ENCODE results near the gene SLC2A9.

SLC2A9 gene

DNA sequence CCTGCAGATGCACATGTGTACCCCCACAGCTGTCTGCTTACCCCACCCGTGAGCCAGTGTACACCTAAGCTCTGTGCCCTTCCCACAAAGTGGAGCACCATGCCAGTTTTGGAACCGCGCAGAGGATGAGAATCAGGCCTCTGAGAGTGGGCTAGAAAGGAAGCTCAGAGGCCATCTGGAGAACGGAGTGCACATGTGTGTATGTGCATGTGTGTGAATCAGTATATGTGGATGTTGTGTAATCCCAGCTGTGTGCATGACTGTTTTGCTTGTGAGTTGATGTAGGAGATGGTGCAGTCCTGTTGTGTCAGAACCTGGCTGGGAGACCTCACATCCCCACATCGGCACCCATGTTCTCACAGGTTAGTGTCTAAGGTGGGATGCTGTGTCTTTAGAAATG lies 146.9 kb downstream of the SLC2A9 start:
- ChIA-PET CTCF (no interaction called here), POLR2A (no interaction called here)
- TF ChIP-seq FOXA1 (IDR thresholded peaks at IDR 0.05) = no peak
- no peak for TF ChIP-seq LEF1 (IDR thresholded peaks at IDR 0.05; ENCODE audit: borderline replicate concordance)
- TF ChIP-seq TARDBP (IDR thresholded peaks at IDR 0.05) = no peak
- TF ChIP-seq ELF4 (IDR thresholded peaks at IDR 0.05) = no peak
- TF ChIP-seq L3MBTL2 (conservative IDR thresholded peaks at IDR 0.05) = no peak
- TF ChIP-seq BHLHE40 (IDR thresholded peaks at IDR 0.05; ENCODE audit: borderline replicate concordance) = no peak
- TF ChIP-seq, protein P1, sequence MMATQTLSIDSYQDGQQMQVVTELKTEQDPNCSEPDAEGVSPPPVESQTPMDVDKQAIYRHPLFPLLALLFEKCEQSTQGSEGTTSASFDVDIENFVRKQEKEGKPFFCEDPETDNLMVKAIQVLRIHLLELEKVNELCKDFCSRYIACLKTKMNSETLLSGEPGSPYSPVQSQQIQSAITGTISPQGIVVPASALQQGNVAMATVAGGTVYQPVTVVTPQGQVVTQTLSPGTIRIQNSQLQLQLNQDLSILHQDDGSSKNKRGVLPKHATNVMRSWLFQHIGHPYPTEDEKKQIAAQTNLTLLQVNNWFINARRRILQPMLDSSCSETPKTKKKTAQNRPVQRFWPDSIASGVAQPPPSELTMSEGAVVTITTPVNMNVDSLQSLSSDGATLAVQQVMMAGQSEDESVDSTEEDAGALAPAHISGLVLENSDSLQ (IDR thresholded peaks at IDR 0.05) = no peak
- no peak for TF ChIP-seq ARNT (IDR thresholded peaks at IDR 0.05)
- no peak for TF ChIP-seq FOXK2 (IDR thresholded peaks at IDR 0.05)
- no peak for TF ChIP-seq NFRKB (IDR thresholded peaks at IDR 0.05)
- TF ChIP-seq CTBP1 (IDR thresholded peaks at IDR 0.05; ENCODE audit: borderline replicate concordance) = no peak
- no peak for TF ChIP-seq FOXM1 (IDR thresholded peaks at IDR 0.05; ENCODE audit: borderline replicate concordance)
- no peak for TF ChIP-seq SP1 (IDR thresholded peaks at IDR 0.05)
- no peak for TF ChIP-seq ZNF384 (IDR thresholded peaks at IDR 0.05)
- no peak for TF ChIP-seq HDGF (IDR thresholded peaks at IDR 0.05; ENCODE audit: borderline replicate concordance)
- no peak for TF ChIP-seq SUZ12 (IDR thresholded peaks at IDR 0.05)
- no peak for DNase-seq (ENCODE audit: extremely low spot score)

DNA sequence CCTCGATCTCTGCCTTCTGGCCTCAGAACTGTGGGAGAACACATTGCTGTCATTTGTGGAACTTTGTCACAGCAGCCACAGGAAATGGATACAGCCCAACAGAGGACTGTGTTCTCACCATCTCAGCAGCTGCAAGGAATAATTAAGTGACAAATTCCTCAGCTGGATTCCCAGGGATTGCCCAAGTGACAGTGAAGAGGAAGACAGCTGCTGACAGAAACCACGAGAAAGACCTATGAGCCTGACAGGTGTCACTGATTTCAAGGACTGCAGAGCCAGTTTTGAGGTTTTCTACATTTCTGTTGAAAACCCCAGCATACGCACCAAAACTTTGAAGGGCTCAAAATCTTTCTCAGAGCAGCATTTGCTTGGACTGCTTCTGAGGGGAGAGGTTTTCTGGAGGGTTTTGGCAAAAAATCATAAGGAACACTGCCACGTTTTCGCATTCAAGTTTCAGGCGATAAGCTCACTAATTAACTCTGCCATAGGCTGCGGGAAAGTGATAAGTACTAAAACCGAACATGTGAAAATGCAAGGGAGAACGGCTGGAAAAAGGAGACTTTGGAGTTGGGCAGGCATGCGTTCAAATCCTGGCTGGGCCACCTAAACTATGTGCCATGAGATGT lies 151.0 kb downstream of the SLC2A9 start:
- ChIA-PET POLR2A (no interaction called here), CTCF (no interaction called here)
- no peak for DNase-seq (ENCODE audit: extremely low spot score)
- TF ChIP-seq SP1 (IDR thresholded peaks at IDR 0.05) (no peak), SUZ12 (IDR thresholded peaks at IDR 0.05) (no peak), ZNF384 (IDR thresholded peaks at IDR 0.05) (no peak), FOXK2 (IDR thresholded peaks at IDR 0.05) (no peak), TARDBP (IDR thresholded peaks at IDR 0.05) (no peak), NFRKB (IDR thresholded peaks at IDR 0.05) (no peak), ARNT (IDR thresholded peaks at IDR 0.05) (no peak), L3MBTL2 (conservative IDR thresholded peaks at IDR 0.05) (no peak), LEF1 (IDR thresholded peaks at IDR 0.05; ENCODE audit: borderline replicate concordance) (no peak), HDGF (IDR thresholded peaks at IDR 0.05; ENCODE audit: borderline replicate concordance) (no peak)

DNA sequence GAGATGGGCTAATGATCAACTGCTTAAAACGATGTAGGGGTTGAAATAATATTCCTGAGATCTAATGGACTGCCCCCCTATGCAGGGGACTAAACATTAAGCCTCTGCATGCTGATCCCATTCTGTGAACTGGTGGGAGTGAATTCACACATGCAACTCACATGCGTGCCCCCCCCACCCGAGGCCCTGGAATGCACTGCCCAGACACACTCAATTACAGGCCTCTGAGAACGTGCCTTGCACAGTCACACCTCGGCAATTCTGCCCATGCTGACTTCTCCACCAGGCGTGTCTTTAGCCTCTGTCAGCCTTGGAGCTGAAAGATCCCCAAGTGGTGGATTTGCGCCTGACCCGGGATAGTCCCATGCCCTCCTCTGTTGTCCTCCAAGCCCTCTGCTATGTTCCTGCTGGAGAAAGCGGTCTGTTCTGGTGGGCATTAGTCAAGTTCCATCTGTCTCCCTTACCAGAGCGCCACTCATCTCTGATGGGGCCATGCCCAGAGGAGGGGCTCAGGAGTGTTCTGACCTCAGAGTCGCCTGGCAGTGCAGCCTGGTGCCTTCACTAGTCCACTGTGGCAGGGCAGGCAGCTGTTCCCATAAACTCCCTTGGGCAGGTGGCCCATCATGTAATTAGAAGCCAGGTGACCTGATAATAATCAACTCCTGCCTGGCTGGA lies 153.4 kb downstream of the SLC2A9 start:
- no peak for DNase-seq (ENCODE audit: extremely low spot score)
- ChIA-PET POLR2A (no interaction called here), CTCF (no interaction called here)

DNA sequence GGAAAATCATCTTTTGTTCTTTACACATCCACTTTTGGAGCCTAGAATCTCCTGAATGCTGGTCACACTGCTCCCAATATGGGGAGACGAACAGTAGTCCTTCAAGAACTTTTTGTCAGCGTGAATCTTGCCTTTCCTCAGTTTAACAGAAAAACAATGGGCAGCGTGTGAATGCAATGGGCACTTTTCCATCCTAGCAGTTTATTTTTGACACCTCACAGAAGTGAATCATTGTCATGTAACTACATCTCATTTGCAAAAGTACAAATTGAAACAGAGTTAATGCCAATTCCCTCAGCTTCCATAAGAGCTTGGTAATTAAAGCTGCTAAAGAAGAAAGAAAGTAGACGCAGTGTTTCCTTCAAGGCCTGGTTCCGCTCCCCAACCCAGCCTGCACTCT lies 154.4 kb downstream of the SLC2A9 start:
- ChIA-PET POLR2A (no interaction called here), CTCF (no interaction called here)
- DNase-seq (ENCODE audit: extremely low spot score) = no peak
- TF ChIP-seq FOXK2 (IDR thresholded peaks at IDR 0.05) = no peak
- no peak for TF ChIP-seq ZNF384 (IDR thresholded peaks at IDR 0.05)
- TF ChIP-seq FOXM1 (IDR thresholded peaks at IDR 0.05; ENCODE audit: borderline replicate concordance) = no peak
- TF ChIP-seq FOXA1 (IDR thresholded peaks at IDR 0.05) = no peak
- TF ChIP-seq SUZ12 (IDR thresholded peaks at IDR 0.05) = no peak
- no peak for TF ChIP-seq L3MBTL2 (conservative IDR thresholded peaks at IDR 0.05)
- TF ChIP-seq ARNT (IDR thresholded peaks at IDR 0.05) = no peak

More for the DNA sequence above, 153.4 kb downstream of the SLC2A9 start:
- TF ChIP-seq ARNT (IDR thresholded peaks at IDR 0.05) = no peak
- TF ChIP-seq FOXM1 (IDR thresholded peaks at IDR 0.05; ENCODE audit: borderline replicate concordance) = no peak

DNA sequence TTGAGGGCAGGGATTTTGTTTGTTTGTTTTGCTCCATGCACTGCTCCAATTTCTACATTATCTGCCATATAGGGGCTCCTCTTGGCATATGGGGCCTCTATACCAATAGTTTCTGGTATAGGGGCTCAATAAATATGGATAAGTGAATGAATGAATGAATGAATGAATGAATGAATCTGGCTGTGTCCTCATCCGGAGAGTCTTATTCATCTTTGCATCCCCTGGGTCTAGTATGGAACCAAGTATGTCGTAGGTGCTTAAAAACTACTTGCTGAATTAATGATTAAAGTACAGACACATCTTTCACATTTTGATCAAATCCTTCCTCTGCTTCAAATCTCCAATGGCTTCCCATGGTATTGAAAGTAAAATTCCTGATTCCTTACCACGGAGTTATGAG lies 159.7 kb downstream of the SLC2A9 start:
- DNase-seq (ENCODE audit: extremely low spot score) = no peak
- no peak for TF ChIP-seq NFRKB (IDR thresholded peaks at IDR 0.05)
- ChIA-PET POLR2A (no interaction called here), CTCF (no interaction called here)

DNA sequence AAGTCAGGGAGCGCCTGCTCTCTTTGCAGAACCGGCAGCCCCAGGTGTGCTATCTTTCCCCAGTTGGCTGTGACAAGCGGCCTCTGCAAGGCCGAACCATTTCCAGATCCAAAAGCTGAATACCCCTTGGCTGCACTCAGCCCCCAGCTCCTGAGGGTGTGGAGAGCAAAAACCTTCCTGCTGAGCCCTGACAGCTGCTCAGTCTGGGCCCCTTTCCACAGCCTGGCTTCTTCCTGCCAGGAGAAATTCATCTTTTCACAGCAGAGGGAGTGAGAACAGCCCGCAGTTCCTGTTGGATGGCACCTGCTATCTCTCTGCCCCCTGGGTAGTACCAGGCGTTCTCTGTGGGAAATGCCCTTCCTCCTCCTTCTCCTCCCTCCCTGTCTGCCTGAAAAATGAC lies 161.5 kb downstream of the SLC2A9 start:
- POLR2A ChIA-PET = no interaction called here
- no peak for TF ChIP-seq LEF1 (IDR thresholded peaks at IDR 0.05; ENCODE audit: borderline replicate concordance)
- no peak for TF ChIP-seq FOXM1 (IDR thresholded peaks at IDR 0.05; ENCODE audit: borderline replicate concordance)
- TF ChIP-seq NFRKB (IDR thresholded peaks at IDR 0.05) = no peak
- no peak for TF ChIP-seq FOXA1 (IDR thresholded peaks at IDR 0.05)
- no peak for TF ChIP-seq SP1 (IDR thresholded peaks at IDR 0.05)
- TF ChIP-seq, protein P1 (IDR thresholded peaks at IDR 0.05) = no peak
- TF ChIP-seq TARDBP (IDR thresholded peaks at IDR 0.05) = no peak
- no peak for TF ChIP-seq BHLHE40 (IDR thresholded peaks at IDR 0.05; ENCODE audit: borderline replicate concordance)
- no peak for TF ChIP-seq ARNT (IDR thresholded peaks at IDR 0.05)
- no peak for TF ChIP-seq HDGF (IDR thresholded peaks at IDR 0.05; ENCODE audit: borderline replicate concordance)
- TF ChIP-seq ELF4 (IDR thresholded peaks at IDR 0.05) = no peak
- CTCF ChIA-PET = no interaction called here
- no peak for DNase-seq (ENCODE audit: extremely low spot score)

DNA sequence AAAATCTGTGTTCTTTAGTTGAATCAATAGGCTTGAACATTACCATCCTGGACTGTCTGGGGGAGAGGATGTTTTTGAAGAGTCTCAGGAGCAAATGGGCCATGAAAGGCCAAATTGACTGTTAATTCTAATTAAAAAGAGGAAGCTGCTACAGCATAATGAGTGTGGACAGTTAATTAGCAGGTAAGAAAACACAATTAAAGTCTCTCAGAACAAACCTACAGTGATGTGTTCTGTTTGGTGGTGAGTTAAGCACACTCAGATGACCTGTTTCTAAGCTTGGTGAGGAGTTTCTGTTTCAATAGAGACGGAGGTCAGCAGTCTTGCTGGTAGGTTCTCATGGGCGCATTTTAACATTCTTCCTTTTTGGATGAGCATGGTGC lies 171.8 kb downstream of the SLC2A9 start:
- POLR2A ChIA-PET = no interaction called here
- no peak for DNase-seq (ENCODE audit: extremely low spot score)
- CTCF ChIA-PET = no interaction called here
- TF ChIP-seq ZNF384 (IDR thresholded peaks at IDR 0.05) (no peak), HDGF (IDR thresholded peaks at IDR 0.05; ENCODE audit: borderline replicate concordance) (no peak), SUZ12 (IDR thresholded peaks at IDR 0.05) (no peak), FOXM1 (IDR thresholded peaks at IDR 0.05; ENCODE audit: borderline replicate concordance) (no peak), NFRKB (IDR thresholded peaks at IDR 0.05) (no peak), BHLHE40 (IDR thresholded peaks at IDR 0.05; ENCODE audit: borderline replicate concordance) (no peak), L3MBTL2 (conservative IDR thresholded peaks at IDR 0.05) (no peak), LEF1 (IDR thresholded peaks at IDR 0.05; ENCODE audit: borderline replicate concordance) (no peak), TARDBP (IDR thresholded peaks at IDR 0.05) (no peak), ARNT (IDR thresholded peaks at IDR 0.05) (no peak), SP1 (IDR thresholded peaks at IDR 0.05) (no peak), FOXK2 (IDR thresholded peaks at IDR 0.05) (no peak), CTBP1 (IDR thresholded peaks at IDR 0.05; ENCODE audit: borderline replicate concordance) (no peak), FOXA1 (IDR thresholded peaks at IDR 0.05) (no peak), ELF4 (IDR thresholded peaks at IDR 0.05) (no peak)
- TF ChIP-seq, protein P1 (IDR thresholded peaks at IDR 0.05) = no peak
